Mesothelial cell of epicardium (in vitro differentiated cells): ENCODE data around the gene SNCA. TPM values are rescaled to one million over a fixed set of nuclear protein-coding genes. Genes with fewer than 3 reads are reported as not detected.

ENCODE experiments used
- DNase-seq, 2 experiments: peaks; one replicate each; pipeline ENCODE4 v3.0.0; 2021; ENCODE audit warnings: low spot score in 2 of 2; ENCODE audit not compliant: unreplicated experiment in 2 of 2
- H3K27ac Mint-ChIP-seq: 2 replicates; pipeline ENCODE4 v1.8.0; 2021; ENCODE audit warnings: mixed read lengths
- H3K27me3 Mint-ChIP-seq: 2 replicates; pipeline ENCODE4 v1.8.0; 2021; ENCODE audit warnings: low read depth, mixed read lengths
- H3K36me3 Mint-ChIP-seq: 2 replicates; pipeline ENCODE4 v1.8.0; 2021; ENCODE audit warnings: mixed read lengths
- H3K4me1 Mint-ChIP-seq: 2 replicates; pipeline ENCODE4 v1.8.0; 2021; ENCODE audit warnings: mixed read lengths
- H3K4me3 Mint-ChIP-seq: 2 replicates; pipeline ENCODE4 v1.8.0; 2021; ENCODE audit warnings: mild to moderate bottlenecking, moderate library complexity, mixed read lengths
- H3K9me3 Mint-ChIP-seq: 2 replicates; pipeline ENCODE4 v1.8.0; 2021; ENCODE audit warnings: mixed read lengths
- total RNA-seq: library from RNA; stranded (reverse); gene quantifications from 3 replicates; pipeline ENCODE4 v1.2.1, GENCODE V29; 2021
- TF ChIP-seq, protein P1 (sequence below): fragments of 200-600 bp; sonication (generic); IDR thresholded peaks from one replicate; pipeline ENCODE4 v1.5.0; 2021; ENCODE audit warnings: antibody characterized with exemption; ENCODE audit not compliant: unreplicated experiment

SNCA gene
- total RNA-seq, 1 donor from 2014 or later: 14.8 TPM

DNA sequence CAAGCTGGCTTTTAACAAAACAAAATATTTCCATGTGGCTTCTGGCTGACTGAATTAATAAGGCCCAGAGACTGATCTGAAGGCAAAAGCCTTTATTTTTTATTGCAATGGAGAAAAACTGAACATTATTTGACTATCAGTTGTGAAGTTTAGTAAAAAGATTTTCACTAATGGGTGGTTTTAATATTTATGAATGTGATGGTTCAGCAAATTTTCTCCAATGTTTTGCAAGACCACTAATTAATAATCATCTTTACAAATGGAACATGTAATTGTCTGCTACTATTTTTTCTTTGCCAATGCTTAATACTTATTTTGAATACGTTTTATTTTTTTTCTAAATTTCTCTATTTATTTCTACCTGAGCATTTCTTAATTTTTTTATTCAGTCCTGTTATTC, 90.6 kb downstream of the SNCA start:
- Mint-ChIP-seq H3K9me3 (no peaks in the 10 kb centered on the region), H3K27me3 (no peaks in the 10 kb centered on the region), H3K4me1 (peaks cover 33% of the 10 kb centered on the region), H3K36me3 (peaks cover 2% of the 10 kb centered on the region), H3K4me3 (no peak overlapping the region), H3K27ac (no peak overlapping the region)
- TF ChIP-seq, protein P1, sequence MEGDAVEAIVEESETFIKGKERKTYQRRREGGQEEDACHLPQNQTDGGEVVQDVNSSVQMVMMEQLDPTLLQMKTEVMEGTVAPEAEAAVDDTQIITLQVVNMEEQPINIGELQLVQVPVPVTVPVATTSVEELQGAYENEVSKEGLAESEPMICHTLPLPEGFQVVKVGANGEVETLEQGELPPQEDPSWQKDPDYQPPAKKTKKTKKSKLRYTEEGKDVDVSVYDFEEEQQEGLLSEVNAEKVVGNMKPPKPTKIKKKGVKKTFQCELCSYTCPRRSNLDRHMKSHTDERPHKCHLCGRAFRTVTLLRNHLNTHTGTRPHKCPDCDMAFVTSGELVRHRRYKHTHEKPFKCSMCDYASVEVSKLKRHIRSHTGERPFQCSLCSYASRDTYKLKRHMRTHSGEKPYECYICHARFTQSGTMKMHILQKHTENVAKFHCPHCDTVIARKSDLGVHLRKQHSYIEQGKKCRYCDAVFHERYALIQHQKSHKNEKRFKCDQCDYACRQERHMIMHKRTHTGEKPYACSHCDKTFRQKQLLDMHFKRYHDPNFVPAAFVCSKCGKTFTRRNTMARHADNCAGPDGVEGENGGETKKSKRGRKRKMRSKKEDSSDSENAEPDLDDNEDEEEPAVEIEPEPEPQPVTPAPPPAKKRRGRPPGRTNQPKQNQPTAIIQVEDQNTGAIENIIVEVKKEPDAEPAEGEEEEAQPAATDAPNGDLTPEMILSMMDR: no peak
- no peak for DNase-seq

DNA sequence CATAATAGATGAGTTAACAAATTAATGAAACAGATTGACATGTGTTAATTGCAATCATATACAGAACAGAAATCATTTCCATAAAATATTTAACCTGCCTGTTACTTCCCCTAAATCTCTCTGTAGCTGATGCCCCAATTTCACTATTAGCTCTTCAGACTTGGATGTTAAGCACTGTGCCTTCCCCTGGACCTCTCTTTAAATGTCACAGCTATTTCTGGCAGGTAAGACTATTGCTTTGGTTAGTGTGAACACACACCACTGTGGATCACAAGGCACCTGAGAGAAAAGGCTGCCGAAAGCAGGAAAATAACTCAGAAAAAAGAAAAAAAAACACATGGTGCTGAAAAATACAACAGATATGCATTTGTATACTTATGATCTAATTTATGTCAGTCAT, 91.3 kb downstream of the SNCA start:
- Mint-ChIP-seq H3K27me3 (no peaks in the 10 kb centered on the region), H3K36me3 (peaks cover 5% of the 10 kb centered on the region), H3K9me3 (peaks cover 3% of the 10 kb centered on the region), H3K4me1 (peaks cover 32% of the 10 kb centered on the region), H3K4me3 (no peak overlapping the region), H3K27ac (no peak overlapping the region)
- TF ChIP-seq, protein P1: no peak
- no peak for DNase-seq

DNA sequence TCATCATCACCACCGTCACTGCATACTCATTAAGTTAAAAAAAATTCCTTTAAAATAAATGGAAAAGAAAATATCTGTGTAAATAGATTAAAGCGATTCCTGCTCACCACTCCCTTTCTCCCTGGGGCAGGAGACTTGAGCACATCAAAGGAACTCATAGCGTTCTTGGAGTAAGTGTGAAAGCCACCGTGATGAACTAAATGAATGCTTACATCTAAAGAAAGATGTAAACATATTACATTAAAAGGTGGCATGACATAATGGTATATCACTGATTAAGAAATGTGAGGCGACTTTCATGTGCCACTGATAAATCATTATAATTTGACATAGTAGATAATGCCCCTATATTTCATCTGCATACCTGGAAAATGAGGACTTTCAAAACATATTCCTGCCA, 92.0 kb downstream of the SNCA start:
- Mint-ChIP-seq H3K36me3 (peaks cover 6% of the 10 kb centered on the region), H3K4me1 (peaks cover 32% of the 10 kb centered on the region), H3K9me3 (peaks cover 4% of the 10 kb centered on the region), H3K27ac (no peak overlapping the region), H3K4me3 (no peak overlapping the region), H3K27me3 (no peaks in the 10 kb centered on the region)
- TF ChIP-seq, protein P1: no peak
- no peak for DNase-seq

DNA sequence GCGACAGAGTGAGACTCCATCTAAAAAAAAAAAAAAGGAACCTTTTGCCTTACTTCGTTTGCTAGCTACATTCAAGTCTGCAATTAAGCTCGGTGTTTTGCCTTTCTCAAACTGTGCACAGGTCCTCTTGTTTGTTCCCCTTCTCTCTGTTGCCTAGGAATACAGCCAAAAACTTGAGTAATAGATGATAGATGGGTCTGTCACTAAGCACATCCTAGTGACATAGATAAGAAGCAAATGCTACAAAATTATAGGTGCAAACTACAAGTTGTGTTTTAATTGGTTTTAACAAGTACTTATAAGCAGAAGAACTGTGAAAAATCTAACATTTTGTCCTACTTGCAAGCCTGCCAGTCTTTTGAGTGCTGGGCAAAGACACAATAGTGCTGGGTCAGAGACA, 95.2 kb downstream of the SNCA start:
- peaks cover 16% of the 10 kb centered on the region for H3K36me3 Mint-ChIP-seq
- TF ChIP-seq, protein P1: no peak
- H3K4me1 Mint-ChIP-seq: peaks cover 22% of the 10 kb centered on the region
- no peaks in the 10 kb centered on the region for H3K27me3 Mint-ChIP-seq
- no peak overlapping the region for H3K27ac Mint-ChIP-seq
- H3K4me3 Mint-ChIP-seq: no peak overlapping the region
- peaks cover 18% of the 10 kb centered on the region for H3K9me3 Mint-ChIP-seq
- DNase-seq: no peak

DNA sequence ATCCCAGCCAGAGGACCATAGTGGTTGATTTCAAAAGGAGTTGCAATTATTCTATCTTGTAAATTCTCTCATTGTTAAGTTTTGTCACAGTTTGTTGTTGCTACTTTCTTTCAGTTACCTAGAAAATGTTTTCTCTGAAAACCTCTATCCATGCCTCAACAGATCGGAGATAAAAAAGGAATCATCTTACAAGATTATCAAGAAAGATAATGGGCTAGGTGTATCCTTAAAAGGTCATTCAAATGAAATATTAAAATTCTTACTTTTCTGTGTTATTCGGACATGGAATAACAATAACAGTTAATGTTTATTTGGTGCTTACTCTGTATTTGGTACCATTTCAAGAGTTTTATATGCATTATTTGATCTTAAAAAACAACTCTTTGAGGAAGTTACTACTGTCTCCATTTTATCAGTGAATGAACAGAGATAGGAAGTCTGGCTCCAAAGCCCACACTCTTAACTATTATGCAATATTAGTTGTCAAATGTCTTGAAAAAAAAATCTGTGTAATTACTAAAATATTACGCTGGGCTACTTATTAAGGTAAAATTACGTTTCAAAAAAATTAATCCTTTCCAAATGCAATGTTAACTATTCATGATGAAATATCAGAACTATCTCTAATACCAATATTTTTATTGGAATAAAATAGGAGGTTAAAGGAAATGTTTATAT, 97.5 kb downstream of the SNCA start:
- TF ChIP-seq, protein P1: no peak
- H3K27me3 Mint-ChIP-seq: no peaks in the 10 kb centered on the region
- H3K36me3 Mint-ChIP-seq: peaks cover 16% of the 10 kb centered on the region
- no peak for DNase-seq
- H3K9me3 Mint-ChIP-seq: peaks cover 23% of the 10 kb centered on the region
- H3K4me3 Mint-ChIP-seq: no peak overlapping the region
- peaks cover 3% of the 10 kb centered on the region for H3K4me1 Mint-ChIP-seq
- H3K27ac Mint-ChIP-seq: no peak overlapping the region

DNA sequence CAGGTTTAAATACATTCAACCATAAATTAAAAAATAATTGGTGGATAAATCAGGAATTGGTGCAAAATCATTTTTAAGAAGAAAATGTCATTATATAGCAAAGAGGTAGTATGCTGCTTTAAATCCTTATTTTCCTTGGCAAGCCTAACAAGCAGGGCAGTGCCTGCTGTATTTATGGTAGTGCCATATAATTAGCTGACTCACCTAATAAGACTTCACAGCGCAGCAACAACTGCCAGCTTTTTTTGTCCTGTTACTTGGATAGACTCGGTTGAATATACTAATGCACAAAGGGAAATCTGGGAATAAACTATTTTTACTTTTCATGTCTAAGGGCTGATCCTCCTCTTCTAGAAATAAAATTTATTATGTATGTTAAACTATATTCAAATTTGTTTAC, 99.1 kb downstream of the SNCA start:
- TF ChIP-seq, protein P1: no peak
- no peak for DNase-seq
- Mint-ChIP-seq H3K9me3 (peaks cover 23% of the 10 kb centered on the region), H3K4me3 (no peak overlapping the region), H3K36me3 (peaks cover 16% of the 10 kb centered on the region), H3K4me1 (no peaks in the 10 kb centered on the region), H3K27me3 (no peaks in the 10 kb centered on the region), H3K27ac (no peak overlapping the region)
